ENCODE results near the gene GNG12.

Gene GNG12

GRCh38 chr1:67812226-67812625, 21.0 kb downstream of the GNG12 start:
- DNase-seq = no peak

- DNase-seq = no peak
These were observed 21.5 kb downstream of the GNG12 start for GRCh38 chr1:67811781-67812180.

GRCh38 chr1:67809887-67810286, 23.4 kb downstream of the GNG12 start:
- no peak for DNase-seq

GRCh38 chr1:67807282-67807681, 26.0 kb downstream of the GNG12 start:
- no peak for DNase-seq

- DNase-seq = no peak
These were observed 28.6 kb downstream of the GNG12 start for GRCh38 chr1:67804710-67805109.

- no peak for DNase-seq
These were observed 29.6 kb downstream of the GNG12 start for GRCh38 chr1:67803380-67804279.

- DNase-seq = no peak
These were observed 30.7 kb downstream of the GNG12 start for GRCh38 chr1:67802565-67802964.

- DNase-seq = no peak
These were observed 31.4 kb downstream of the GNG12 start for GRCh38 chr1:67801903-67802302.

- no peak for DNase-seq
These were observed 37.9 kb downstream of the GNG12 start for GRCh38 chr1:67795179-67795912.

GRCh38 chr1:67793562-67793961, 39.7 kb downstream of the GNG12 start:
- no peak for DNase-seq

GRCh38 chr1:67792741-67793458, 40.4 kb downstream of the GNG12 start:
- DNase-seq = no peak

- no peak for DNase-seq
These were observed 41.2 kb downstream of the GNG12 start for GRCh38 chr1:67792103-67792502.

GRCh38 chr1:67791686-67792085, 41.6 kb downstream of the GNG12 start:
- no peak for DNase-seq

- no peak for DNase-seq
These were observed 42.0 kb downstream of the GNG12 start for GRCh38 chr1:67791261-67791660.

GRCh38 chr1:67790201-67790692, 43.0 kb downstream of the GNG12 start:
- no peak for DNase-seq

- no peak for DNase-seq
These were observed 43.7 kb downstream of the GNG12 start for GRCh38 chr1:67789551-67789950.

GRCh38 chr1:67788904-67789303, 44.4 kb downstream of the GNG12 start:
- DNase-seq = no peak

- no peak for DNase-seq
These were observed 45.0 kb downstream of the GNG12 start for GRCh38 chr1:67788238-67788790.

GRCh38 chr1:67787746-67788145, 45.5 kb downstream of the GNG12 start:
- DNase-seq = no peak

GRCh38 chr1:67785847-67786753, 47.2 kb downstream of the GNG12 start:
- DNase-seq = no peak

GRCh38 chr1:67784545-67785186, 48.6 kb downstream of the GNG12 start:
- DNase-seq = no peak

Data from NCI-H1048 (cell line).